HG03280 (cell line): ENCODE results near the gene ARHGAP40.

Experiments used
- ATAC-seq: cut with Tn5 transposase; IDR thresholded peaks from one replicate; pipeline ENCODE4 v1.9.1; 2021; ENCODE audit warnings: mild to moderate bottlenecking, moderate library complexity; ENCODE audit not compliant: unreplicated experiment

The ARHGAP40 gene

DNA sequence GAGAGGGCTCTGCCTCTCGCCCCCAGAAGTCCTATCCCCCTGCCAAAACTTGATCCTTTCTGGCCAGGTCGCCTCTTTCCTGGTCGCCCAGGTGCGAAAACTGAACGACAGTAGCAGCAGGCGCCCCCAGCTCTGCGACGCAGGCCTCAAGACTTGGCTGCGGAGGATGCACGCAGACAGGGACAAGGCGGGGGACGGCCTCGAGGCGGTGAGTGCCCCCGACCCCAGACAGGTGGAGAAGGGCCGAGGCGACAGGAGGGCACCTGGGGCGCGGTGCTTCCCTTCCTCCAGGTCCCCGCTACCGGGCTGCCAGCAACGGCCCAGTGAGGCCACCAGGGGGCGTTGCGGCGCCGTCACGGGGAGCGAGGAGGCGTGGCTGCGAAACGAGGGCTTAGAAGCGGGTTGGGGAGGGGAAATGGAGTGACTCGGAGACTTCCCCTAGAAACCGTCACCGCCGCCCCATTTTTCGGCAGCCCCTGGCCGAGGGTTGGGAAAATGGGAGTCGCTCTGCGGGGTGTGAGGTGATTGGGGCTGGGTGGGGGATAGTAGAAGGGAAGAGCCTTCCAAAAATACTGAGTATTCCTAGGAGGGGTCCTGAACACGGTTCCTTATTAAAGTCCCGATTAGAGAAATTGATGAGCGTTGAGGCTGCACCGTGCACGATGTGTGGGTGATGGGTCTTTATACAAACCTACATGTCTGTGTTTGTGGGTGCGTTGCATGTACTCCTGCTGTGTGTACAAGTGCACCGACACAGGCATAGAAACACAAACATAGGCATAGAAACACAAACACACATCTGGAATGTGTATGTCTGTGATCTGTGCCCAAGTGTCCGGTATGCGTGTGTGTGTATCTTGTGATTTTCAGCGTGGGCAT lies 44.6 kb downstream of the ARHGAP40 start:
- peak; percentile 86 for ATAC-seq

DNA sequence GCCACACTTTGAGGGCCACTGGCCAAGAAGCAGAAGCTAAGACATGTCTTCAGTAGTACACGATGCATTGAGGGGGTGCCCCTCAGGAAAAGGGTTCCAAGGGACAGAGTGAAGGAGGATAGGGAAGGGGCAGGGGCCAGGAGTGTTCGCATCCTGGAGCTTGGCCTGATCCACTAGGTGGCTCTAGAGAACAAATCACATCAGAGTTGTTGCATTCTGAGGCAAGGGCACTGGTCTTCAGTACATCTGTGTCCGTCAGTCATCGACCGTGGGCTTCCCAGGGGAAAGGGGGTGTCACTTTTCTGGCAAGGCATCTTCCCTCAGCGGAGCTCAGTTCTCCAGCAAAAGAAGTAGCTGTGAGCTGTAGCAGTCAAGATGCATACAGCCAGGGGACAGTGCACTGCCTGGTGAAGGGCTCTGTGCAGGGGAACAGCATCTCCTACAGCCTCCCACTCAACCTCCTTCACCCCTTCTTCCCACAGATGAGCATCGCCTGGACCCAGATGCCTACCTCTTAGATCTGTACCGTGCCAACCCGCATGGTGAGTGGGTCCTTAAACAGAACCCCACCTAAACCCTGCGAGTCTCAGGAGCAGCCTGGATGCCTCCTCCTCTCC lies 47.8 kb downstream of the ARHGAP40 start:
- ATAC-seq, result no peak

DNA sequence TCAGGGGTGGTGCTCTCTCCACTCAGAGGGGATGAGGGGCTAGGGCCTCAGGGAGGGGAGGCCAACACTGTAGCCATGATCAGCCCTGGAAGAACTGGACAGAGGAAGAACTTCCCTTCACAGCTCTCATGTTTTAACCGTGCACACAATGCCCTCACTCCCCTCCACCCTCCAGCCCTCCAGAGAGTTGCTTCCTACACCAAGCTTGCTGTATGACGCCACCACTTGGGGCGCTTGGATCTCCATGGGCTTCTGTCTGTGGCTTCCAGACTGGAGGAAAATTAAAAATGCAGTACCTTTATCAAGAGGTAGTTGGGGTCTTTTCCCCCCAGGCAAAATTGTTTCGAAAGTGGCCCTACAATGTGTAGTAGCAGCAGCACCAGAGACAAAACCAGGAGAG lies 48.4 kb downstream of the ARHGAP40 start:
- no peak for ATAC-seq

DNA sequence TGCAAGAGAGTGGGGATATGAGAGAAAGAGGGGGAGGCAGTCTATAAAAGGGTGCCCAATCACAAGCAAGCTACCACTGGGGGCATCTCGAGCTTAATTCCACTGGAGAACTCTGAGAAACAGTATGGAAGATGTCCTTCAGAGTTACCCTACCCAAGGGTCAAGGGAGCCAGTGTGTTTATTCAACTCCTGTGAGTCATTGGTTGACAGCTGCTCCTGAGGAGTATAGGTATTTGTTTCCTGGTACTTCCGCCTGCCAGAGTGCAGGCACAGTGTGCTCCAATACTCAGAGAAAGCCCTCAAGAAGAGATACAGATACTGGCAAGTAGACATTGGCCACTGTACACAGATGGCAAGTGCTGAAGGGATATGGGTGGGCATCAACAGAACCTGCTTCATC lies 49.5 kb downstream of the ARHGAP40 start:
- ATAC-seq, result no peak

DNA sequence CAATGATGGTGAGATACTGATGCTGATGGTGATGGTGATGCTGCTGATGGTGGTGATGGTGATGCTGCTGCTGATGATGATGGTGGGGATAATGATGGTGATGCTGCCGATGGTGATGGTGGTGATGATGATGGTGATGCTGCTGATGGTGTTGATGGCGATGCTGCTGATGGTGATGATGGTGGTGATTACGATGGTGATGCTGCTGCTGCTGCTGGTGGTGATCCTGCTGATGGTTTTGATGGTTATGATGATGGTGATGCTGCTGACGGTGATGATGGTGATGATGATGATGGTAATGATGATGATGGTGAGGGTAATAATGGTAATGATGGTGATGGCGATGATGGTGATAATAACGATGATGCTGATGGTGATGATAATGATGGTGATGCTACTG lies 50.0 kb downstream of the ARHGAP40 start:
- ATAC-seq, result no peak

DNA sequence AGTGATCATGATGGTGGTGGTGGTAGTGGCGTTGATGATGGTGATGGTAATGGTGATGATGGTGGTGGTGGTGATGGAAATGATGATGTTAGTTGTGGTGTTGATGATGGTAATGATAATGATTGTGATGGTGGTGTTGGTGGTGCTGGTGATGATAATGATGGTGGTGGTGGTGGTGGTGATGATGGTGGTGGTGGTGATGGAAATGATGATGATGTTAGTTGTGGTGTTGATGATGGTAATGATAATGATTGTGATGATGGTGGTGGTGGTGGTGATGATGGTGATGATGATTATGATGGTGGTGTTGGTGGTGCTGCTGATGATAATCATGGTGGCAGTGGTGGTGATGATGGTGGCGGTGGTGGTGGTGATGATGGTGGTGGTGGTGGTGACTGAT lies 51.4 kb downstream of the ARHGAP40 start:
- ATAC-seq, result no peak

DNA sequence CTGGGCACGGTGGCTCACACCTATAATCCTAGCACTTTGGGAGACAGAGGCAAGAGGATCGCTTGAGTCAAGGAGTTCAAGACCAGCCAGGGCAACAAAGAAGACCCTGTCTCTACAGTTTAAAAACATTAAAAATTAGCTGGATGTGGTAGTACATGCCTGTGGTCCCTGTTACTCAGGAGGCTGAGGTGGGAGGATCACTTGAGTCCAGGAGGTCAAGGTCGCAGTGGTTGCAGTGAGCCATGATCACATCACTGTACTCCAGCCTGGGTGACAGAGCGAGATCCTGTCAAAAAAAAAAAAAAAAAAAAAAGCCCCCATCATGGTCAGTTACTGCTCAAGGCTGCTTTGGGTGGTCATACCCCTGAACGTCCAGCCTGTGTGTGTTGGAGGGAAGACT lies 55.8 kb downstream of the ARHGAP40 start:
- no peak for ATAC-seq

DNA sequence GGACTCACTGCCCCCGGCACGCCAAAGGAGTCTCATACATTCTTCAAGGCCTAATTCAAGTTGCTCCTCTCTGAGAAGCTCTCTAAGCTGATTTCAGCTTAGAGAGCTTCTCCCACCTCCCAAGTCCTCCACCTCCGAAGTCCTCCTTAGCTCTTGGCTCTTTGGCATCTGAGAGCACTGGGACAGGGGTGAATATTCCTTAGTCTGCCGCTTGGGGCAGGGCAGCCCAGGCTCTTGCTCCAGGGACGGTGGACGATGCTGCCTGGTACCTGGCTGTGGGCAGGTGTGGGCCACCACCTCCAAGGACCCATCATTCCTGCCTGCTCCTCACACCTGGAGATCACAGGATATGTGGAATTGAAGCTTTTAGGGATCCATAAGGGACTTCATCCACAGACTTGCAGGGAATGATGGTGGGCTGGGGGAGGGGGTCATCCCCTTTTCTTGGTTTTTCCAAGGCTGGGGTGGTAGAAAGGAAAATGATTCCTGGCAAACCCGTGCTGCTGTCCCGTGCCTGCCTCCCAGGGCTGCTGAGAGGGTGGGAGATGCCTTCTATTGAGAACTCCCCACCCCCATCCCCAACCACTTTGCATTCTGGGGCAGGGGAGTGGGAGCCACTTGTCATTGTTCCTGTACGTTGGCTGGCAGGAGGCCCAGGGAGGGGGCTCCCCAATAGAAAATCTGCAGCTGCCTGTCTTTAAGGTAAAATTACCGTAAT lies 57.4 kb downstream of the ARHGAP40 start:
- no peak for ATAC-seq

DNA sequence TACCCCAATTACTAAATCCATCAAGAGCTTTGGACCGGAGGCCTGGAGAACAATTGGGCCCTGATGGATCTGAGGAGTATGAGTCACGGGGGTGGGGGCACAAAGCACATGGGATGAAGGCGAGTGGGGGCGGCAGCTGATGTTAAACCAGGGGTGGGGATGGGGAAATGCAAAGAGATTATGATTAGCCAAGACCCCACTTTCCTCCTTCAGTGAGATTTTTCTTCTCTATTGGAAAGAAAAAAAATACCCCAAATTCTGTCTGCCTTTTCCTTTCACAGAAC lies 57.9 kb downstream of the ARHGAP40 start:
- ATAC-seq, result no peak

DNA sequence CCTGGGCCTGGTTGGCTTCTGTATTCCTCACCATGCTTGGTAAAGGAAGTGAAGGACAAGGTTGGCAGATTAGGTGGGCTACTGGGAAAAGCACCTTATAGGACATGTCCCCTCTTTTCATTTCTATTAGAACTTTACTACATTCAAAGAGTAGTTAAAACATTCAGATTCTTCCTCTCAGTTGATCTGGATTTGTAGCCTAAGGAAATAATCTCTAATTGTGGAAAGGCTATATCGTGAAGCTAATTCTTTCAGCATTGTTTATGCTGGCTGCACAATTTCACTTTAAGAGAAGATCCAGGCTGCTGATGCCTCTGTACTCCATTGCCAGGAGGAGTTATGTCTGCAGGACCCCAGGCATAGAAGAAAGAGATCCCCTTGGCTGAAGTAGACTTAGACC lies 58.8 kb downstream of the ARHGAP40 start:
- ATAC-seq, result no peak

DNA sequence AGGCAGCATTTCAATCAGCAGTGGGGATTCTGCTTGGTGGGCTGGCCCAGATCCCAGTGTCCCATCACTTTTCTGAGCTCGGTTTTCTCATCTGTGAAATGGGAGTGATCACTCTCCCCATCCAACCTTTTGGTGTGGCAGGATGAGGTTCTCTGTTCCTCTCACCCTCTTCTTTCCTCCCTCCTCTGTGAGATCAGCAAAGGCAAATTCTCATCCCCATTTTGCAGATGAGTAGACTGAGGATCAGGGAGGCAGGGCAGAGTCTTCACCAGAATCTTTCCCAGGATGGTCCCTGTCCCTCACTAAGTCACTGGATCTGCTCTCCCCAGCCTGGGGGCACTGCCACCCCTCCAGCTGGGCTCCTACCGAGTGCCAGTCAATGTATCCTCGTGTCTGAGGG lies 62.1 kb downstream of the ARHGAP40 start:
- ATAC-seq, result no peak

DNA sequence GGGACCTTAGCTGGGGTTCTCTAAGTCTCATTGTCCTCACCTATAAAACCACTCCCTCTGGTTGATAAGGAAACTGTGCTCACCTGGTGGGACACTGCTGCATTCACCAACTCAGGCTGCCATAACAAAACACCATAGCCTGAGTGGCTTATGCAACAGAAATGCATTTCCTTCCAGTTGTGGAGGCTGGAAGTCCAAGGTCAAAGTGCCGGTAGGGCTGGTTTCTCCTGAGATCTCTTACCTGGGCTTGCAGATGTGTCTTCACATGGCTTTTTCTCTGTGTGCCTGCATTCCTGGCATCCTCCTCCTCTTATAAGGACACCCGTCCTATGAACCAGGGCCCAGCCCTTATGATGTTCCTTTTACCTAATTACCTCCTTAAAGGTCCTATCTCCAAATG lies 62.7 kb downstream of the ARHGAP40 start:
- no peak for ATAC-seq

DNA sequence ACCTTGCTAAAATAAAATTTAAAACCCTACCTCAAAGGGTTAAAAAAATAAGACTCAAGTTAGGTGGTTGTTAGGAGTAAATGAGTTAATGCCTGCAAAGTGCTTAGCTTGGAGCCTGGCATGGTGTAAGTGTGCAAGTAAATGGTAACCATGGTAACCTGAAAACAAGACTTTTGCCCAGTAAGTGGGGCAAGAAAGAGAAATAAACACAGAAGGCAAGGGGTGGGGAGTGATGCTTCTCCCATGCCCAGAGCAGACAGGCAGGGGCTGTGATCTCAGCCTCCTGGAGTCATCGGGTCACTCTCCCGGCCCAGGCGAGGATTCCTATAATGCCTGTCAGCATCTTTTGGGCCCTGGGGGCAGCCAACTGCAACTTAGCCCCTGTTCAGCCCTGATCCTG lies 63.5 kb downstream of the ARHGAP40 start:
- no peak for ATAC-seq

DNA sequence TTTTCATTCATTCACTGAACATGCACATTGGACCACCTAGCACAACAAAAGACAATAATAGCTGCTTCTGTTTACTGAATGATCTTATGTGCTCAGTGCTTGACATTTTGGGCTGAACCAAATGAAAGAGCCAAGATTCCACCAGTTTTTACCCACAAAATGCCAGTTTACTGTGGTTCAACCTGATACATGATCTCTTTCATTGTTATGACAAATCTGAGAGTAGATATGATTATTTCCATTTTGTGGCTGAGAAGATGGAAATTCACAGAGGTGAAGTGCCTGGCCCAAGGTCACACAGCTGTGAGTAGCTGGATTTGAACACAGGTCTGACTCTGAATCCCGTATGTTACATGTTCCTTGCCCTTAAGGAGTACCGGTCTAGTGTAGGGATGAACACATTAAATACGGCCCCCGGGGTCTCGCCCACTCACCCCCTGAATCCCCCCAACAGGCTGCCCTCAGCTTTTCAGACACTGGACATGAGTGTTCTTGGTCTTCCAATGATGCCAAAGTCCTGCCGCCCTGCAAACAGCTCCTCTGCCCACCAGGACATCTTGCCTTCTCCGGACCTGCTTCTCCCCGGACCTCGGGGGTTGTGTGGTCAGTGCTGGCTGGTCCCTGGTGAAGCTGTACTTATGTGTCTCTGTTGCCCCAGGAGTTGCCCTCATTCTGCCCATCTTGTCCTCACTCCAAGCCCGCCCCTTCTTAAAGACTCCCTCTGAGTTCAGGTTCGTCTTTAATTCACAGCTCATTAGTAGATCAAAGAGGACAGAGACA lies 64.1 kb downstream of the ARHGAP40 start:
- no peak for ATAC-seq

DNA sequence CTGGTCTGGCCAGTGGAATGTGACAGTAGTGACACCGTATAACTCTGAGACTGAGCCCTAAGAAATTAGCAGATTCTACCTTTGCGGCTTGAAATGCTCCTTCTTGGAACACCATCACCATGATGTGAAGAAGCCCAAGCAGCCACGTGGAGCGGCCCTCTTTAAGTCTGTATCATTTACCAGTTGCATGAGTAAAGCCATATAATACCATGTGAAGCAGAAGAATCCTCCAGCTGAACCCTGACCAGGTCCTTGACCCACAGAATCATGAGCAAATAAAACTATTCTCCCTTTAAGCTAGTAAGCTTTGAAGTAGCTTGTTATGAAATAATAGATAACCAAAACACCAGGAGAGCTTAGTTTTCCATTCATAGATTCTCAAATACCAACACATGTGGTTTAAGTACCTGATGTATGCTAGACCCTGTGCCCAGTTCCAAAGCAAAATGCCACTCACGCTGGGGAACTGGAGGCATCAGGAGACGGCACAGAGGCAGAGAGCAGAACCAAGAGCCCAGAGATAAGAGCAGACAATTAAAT lies 65.9 kb downstream of the ARHGAP40 start:
- ATAC-seq, result no peak

DNA sequence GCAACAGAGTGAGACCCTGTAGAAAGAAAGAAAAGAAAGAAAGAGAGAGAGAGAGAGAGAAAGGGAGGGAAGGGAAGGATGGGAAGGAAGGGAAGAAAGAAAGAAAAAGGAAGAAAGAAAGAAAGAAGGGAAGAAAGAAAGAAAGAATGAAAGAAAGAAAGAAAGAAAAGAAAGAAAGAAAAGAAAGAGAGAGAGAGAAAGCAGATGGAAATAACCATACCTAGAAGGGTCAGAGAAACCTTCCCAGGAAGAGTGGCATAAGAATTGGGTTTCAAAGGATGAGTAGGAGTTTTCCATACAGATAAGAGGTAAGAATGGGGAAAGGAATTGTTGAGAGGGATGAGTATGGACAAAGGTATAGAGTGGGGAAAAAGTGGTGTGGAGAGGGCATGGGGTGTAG lies 68.1 kb downstream of the ARHGAP40 start:
- no peak for ATAC-seq

DNA sequence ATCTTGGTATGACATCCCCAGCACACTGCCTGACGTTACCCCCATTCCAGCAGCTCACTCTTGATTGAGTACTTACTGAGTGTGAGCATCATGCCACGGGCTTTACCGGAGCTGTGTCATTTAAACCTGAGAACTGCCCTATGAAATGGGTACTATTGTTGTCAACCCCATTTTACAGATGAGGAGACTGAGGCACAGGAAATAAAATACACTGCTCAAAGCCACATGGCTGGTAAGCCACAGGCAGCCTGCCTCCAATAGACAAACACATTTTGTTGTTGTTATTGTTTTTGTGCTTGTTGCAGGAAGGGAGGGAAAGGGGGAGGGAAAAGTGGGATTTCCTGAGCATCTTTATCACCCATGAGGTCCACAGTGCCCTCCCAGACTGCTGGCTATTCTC lies 69.2 kb downstream of the ARHGAP40 start:
- no peak for ATAC-seq

DNA sequence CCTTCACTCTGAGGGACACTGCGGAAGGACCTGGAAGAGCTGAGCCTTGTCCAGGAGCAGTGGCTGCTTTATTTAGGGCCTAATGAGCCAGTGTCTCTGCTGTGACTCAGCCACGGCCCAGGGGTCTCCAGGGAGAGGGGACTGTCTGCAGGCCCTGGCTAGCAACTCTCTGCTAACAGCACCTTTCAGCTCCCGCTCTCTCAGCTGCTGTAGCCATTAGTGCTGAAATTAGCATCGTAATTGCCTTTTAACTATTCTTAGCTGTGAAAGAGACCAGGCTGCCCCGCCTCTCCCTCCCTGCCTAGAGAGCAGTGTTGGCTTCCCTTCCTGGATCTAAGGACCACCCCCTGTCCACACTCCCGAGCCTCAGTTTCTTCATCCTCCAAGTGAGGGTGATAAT lies 69.6 kb downstream of the ARHGAP40 start:
- no peak for ATAC-seq

DNA sequence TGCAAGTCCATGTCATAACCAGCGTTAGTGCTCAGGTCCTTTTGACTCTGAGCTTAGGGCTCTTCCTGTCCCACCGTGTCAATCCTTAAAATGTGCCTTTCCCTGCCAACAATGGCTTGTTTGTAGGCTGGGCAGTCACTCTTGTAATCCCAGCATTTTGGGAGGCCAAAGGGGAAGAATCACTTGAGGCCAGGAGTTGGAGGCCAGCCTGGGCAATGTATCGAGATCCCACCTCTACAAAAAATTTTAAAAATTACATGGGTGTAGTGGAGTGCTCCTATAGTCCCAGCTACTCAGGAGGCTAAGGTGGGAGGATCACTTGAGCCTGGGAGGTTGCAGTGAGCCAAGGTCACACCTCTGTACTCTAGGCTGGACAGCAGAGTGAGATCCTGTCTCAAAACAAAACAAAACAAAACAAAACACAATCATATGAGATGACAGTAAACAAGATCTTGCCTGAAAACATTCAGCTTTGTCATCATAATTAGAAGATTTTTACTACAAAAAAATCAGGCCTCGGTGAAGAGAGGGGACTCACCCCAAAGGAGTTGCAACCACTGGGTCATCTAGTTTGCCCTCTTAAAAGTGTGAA lies 70.2 kb downstream of the ARHGAP40 start:
- no peak for ATAC-seq

DNA sequence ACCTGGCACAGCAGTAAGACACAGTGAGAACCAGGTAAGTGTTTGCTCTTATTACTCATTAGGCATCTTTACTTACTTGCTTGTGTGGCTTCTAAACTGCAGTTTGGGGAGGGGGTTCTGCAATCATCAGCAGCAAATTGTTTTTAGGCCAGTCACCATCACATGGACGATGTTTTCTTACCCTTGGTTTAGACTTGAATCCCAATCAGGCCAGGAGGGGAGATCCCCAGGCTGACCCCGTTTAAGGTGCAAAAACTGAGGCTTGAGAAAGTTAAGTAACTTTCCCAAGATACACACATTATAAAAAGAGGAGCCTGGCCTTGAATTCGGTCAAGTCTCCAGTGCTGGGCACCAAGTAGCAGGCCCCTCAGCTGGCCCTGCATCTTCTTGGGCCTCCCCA lies 70.9 kb downstream of the ARHGAP40 start:
- ATAC-seq, result no peak

DNA sequence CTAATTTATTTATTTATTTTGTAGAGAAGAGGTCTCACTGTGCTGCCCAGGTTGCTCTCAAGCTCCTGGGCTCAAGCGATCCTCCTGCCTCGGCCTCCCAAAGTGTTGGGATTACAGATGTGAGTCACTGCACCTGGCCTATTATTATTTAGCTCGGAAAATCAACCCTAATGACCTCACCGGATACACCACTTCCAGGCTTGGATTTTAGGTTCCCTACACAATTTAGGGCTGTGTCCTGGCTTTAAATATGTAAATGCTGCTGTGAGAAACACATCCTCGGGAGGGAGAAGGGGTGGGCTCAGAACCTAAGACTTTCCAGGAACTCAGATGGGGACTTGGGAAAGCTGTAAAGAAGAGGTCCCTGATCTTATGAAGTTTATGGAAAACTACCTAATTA lies 71.7 kb downstream of the ARHGAP40 start:
- ATAC-seq, result no peak
